Glutamatergic neuron (in vitro differentiated cells): Measurements from ENCODE around the gene NDUFAF8. TPM values are rescaled to one million over a fixed set of nuclear protein-coding genes. Genes with fewer than 3 reads are reported as not detected.

Experiments used
- DNase-seq: peaks from one replicate; pipeline ENCODE4 v3.0.0; 2022
- H3K27ac Mint-ChIP-seq: one replicate; pipeline ENCODE4 v1.8.0; 2020; ENCODE audit warnings: mild to moderate bottlenecking, mixed read lengths, inconsistent platforms; ENCODE audit not compliant: unreplicated experiment
- H3K27me3 Mint-ChIP-seq: one replicate; pipeline ENCODE4 v1.8.0; 2020; ENCODE audit warnings: mild to moderate bottlenecking, moderate library complexity, mixed read lengths, inconsistent platforms; ENCODE audit not compliant: unreplicated experiment
- H3K36me3 Mint-ChIP-seq: one replicate; pipeline ENCODE4 v1.8.0; 2020; ENCODE audit warnings: mild to moderate bottlenecking, mixed read lengths, inconsistent platforms; ENCODE audit not compliant: unreplicated experiment
- H3K4me1 Mint-ChIP-seq: one replicate; pipeline ENCODE4 v1.8.0; 2020; ENCODE audit warnings: mild to moderate bottlenecking, low read depth, mixed read lengths, inconsistent platforms; ENCODE audit not compliant: unreplicated experiment
- H3K4me3 Mint-ChIP-seq: one replicate; pipeline ENCODE4 v1.8.0; 2020; ENCODE audit warnings: mild to moderate bottlenecking, mixed read lengths, inconsistent platforms; ENCODE audit not compliant: unreplicated experiment
- H3K9me3 Mint-ChIP-seq: one replicate; pipeline ENCODE4 v1.8.0; 2020; ENCODE audit warnings: mild to moderate bottlenecking, moderate library complexity, mixed read lengths, inconsistent platforms; ENCODE audit not compliant: unreplicated experiment
- total RNA-seq: library from RNA; stranded (reverse); fragmentation: NEBNext Ultra II Directional; extraction: Animal tissue kit (Norgen Biotek cat#: 25700); gene quantifications from one replicate; pipeline ENCODE4 v1.2.1, GENCODE V29; 2021; ENCODE audit not compliant: unreplicated experiment
- TF ChIP-seq, protein P1 (sequence below): fragments of 200-600 bp; sonication (generic); IDR thresholded peaks from one replicate; pipeline ENCODE4 v1.5.0; 2021; ENCODE audit not compliant: partially characterized antibody, unreplicated experiment

The NDUFAF8 gene
- total RNA-seq, 1 donor from 2014 or later: 31.5 TPM

DNA sequence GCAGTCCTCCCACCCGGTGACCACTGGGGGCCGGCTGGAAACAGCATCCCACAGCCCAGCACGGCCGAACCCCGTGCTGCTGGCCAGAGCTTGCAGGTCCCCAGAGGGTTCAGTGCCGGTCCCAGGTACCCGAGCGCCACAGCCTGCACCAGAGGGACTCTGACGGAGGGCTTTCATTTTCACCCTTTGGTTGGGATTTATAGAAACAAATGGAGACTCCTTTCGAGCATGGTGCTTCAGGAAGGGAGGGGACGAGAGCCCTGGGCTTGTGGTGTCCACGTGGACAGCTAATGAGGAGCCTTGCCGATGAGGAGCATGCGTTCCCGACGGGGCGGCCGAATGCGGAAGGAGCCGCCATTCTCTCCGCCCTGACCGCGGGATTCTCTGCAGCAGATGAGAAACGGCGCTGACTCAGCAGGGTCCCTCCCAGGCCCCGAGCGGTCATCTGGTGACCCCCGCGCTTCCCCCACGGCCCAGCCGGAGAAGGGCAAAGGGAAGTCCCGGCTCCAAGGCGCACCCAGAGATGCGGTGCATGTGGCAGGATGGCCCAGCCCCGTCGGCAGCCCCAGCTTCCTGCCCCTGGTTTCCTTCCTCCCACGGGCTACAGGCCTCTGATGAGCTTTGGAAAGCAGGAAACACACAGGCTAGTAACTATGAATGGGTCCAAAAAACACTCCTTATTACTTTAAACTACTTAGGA is 46.2 kb downstream of the NDUFAF8 start:
- TF ChIP-seq, protein P1, sequence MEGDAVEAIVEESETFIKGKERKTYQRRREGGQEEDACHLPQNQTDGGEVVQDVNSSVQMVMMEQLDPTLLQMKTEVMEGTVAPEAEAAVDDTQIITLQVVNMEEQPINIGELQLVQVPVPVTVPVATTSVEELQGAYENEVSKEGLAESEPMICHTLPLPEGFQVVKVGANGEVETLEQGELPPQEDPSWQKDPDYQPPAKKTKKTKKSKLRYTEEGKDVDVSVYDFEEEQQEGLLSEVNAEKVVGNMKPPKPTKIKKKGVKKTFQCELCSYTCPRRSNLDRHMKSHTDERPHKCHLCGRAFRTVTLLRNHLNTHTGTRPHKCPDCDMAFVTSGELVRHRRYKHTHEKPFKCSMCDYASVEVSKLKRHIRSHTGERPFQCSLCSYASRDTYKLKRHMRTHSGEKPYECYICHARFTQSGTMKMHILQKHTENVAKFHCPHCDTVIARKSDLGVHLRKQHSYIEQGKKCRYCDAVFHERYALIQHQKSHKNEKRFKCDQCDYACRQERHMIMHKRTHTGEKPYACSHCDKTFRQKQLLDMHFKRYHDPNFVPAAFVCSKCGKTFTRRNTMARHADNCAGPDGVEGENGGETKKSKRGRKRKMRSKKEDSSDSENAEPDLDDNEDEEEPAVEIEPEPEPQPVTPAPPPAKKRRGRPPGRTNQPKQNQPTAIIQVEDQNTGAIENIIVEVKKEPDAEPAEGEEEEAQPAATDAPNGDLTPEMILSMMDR: no peak
- H3K36me3 Mint-ChIP-seq: peaks cover 2% of the 10 kb centered on the region
- H3K27ac Mint-ChIP-seq: peak overlapping the region; percentile 86
- peaks cover 9% of the 10 kb centered on the region for H3K27me3 Mint-ChIP-seq
- H3K9me3 Mint-ChIP-seq: peaks cover 3% of the 10 kb centered on the region
- H3K4me1 Mint-ChIP-seq: peaks cover 21% of the 10 kb centered on the region
- H3K4me3 Mint-ChIP-seq: peak overlapping the region; percentile 54
- DNase-seq: peak; percentile 59

DNA sequence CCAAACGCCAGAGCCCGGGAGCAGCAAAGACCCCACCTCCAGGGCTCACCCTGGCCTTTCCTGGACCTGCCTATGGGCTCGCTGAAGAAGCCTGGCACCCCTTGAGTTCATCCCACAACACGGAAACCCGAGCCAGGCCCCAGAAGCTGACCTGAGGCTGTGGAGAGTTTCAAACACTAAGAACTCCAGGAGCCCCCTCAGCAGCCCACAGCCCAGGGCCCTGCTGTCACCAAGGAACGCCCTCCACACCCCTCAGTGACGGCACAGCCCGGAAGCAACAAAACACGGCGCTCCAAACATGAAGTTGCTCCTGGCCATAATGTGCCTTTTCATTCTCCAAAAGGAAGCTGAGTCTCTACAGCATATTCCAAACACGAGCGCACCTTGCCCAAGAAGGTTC is 46.8 kb downstream of the NDUFAF8 start:
- Mint-ChIP-seq H3K4me3 (no peak overlapping the region), H3K4me1 (peaks cover 21% of the 10 kb centered on the region), H3K36me3 (no peaks in the 10 kb centered on the region), H3K9me3 (peaks cover 2% of the 10 kb centered on the region), H3K27me3 (peaks cover 8% of the 10 kb centered on the region), H3K27ac (peak overlapping the region; percentile 28)
- no peak for DNase-seq
- TF ChIP-seq, protein P1: no peak

DNA sequence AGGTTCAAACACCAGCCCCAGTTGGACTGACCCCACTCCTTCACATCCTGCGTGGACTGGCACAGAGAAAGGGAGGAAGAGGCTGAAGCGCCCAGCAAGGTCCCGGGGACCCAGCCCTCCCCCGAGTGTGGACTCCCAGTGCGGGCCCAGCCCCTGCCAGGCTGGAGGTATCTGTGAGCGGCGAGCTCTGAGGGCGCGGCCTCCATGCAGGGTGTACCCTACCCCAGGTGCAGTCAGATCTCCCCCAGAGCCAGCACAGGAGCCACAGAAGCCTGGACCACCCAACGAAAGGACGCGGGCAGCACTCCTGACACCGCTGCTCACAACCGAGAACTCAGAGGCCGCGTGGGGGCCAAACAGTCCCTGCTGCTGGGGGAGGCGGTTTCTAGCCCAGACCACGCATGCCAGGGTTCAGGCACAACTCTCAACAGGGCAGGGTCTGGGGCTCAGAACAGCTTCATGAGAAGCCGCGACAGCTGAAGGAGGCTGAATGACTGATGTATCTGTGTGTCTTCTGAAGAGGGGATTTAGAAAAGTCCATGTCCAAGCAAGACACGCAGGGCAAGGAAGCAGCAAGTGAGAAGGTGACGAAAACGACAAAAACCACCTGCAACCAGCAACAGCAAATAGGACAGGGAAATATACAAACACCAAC is 47.5 kb downstream of the NDUFAF8 start:
- DNase-seq: no peak
- peaks cover 2% of the 10 kb centered on the region for H3K9me3 Mint-ChIP-seq
- peaks cover 21% of the 10 kb centered on the region for H3K4me1 Mint-ChIP-seq
- H3K27me3 Mint-ChIP-seq: peaks cover 10% of the 10 kb centered on the region
- peak overlapping the region; percentile 28 for H3K27ac Mint-ChIP-seq
- TF ChIP-seq, protein P1: no peak
- H3K36me3 Mint-ChIP-seq: no peaks in the 10 kb centered on the region
- no peak overlapping the region for H3K4me3 Mint-ChIP-seq

DNA sequence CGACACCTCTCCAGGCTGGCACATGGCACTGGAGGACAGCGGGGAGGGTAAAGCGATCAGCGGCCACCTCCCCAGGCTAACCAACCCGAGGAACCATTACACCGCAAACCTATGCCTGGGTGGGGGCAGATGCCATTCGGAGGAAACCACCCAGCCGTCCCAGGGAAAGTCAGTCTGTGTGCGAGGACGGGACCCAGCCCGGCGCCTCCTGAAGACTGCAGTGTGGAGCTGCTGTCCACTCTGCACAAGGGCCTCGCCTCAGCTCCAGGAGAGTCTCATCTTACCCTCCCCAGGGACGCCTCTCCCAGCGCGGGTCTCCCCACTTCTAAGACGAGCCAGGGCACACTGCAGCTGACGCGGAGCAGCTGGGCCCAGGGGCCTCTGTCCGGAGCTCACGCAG is 48.0 kb downstream of the NDUFAF8 start:
- Mint-ChIP-seq H3K4me1 (peaks cover 21% of the 10 kb centered on the region), H3K9me3 (peaks cover 2% of the 10 kb centered on the region), H3K4me3 (peak overlapping the region; percentile 46), H3K36me3 (no peaks in the 10 kb centered on the region), H3K27me3 (peaks cover 10% of the 10 kb centered on the region), H3K27ac (peak overlapping the region; percentile 66)
- TF ChIP-seq, protein P1: no peak
- DNase-seq: peak; percentile 45

DNA sequence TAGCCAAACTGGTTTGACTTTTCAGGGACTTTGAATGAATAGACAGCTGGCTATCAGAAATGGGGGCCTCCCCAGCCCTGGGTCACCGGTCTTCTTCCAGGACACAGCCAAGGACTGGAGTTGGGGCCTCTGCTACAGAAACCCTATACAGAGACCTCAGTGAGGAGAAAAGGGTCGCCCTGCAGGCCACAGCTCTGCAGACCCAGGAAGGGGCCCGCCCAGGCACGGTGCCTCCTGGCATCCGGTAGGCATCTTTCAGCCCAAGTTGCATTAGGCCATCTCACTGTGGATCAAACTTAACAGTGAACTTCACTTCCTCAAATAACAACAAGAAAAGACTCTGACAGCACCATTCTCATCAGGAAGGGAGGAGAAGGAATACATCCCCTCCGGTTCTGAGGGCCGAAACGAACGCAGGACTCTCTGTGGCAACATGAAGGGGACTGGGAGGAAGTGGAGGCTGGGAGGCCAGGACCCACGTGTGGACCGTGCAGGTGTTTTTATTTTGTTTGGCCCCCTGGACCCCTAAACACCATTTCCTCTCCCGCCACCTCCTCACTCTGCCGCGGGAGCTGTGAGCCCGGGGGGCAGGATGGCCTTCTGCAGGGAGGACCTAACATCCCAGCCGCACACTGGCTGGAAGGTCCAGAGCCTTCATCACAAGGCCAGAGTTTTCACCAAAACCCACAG is 48.8 kb downstream of the NDUFAF8 start:
- peaks cover 2% of the 10 kb centered on the region for H3K9me3 Mint-ChIP-seq
- no peaks in the 10 kb centered on the region for H3K36me3 Mint-ChIP-seq
- TF ChIP-seq, protein P1: no peak
- peaks cover 21% of the 10 kb centered on the region for H3K4me1 Mint-ChIP-seq
- DNase-seq: no peak
- peak overlapping the region; percentile 25 for H3K4me3 Mint-ChIP-seq
- H3K27me3 Mint-ChIP-seq: peaks cover 10% of the 10 kb centered on the region
- H3K27ac Mint-ChIP-seq: no peak overlapping the region
